ENCODE data around the gene THADA. TPM values are rescaled to one million over a fixed set of nuclear protein-coding genes. Genes with fewer than 3 reads are reported as not detected.

The THADA gene
- total RNA-seq, 1 donor from 2014 or later, result 11.0 TPM

DNA sequence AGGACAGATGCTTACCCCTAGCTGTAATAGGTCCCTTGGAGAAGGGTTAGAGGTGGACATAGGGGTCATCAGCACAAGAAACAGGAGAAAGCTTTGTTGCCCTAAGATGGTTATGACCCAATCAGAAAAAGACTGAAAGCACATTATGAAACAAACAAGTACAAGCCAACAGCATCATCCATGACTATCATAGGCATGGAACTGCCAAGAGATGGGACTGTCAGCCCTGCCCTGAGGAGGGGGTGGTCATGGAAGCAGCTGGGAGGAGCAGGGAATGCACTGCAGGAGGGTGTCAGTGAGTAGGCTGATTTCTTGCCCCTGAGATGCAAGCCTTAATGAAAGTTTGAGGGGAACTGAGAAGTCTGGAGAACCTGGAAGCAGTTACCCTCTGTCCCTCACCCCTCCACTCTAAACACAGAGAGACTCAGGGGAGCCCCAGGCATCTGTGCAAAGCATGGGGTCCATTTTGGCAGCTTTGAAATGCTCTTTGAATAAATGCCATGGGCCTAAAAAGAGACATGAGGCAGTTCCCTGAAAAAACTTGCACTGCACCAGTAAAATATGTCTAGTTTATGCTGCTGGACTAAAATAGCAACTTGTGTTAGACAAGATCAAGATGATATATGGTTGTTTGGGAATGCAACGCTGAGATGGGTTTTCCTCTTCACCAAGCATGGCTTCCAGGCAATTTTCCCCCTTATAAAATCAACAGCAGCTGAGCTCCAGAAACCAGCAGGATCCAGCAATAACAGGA lies 246.8 kb downstream of the THADA start:
- DNase-seq (ENCODE audit: low read depth), result no peak
- TF ChIP-seq, protein P1, sequence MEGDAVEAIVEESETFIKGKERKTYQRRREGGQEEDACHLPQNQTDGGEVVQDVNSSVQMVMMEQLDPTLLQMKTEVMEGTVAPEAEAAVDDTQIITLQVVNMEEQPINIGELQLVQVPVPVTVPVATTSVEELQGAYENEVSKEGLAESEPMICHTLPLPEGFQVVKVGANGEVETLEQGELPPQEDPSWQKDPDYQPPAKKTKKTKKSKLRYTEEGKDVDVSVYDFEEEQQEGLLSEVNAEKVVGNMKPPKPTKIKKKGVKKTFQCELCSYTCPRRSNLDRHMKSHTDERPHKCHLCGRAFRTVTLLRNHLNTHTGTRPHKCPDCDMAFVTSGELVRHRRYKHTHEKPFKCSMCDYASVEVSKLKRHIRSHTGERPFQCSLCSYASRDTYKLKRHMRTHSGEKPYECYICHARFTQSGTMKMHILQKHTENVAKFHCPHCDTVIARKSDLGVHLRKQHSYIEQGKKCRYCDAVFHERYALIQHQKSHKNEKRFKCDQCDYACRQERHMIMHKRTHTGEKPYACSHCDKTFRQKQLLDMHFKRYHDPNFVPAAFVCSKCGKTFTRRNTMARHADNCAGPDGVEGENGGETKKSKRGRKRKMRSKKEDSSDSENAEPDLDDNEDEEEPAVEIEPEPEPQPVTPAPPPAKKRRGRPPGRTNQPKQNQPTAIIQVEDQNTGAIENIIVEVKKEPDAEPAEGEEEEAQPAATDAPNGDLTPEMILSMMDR (conservative IDR thresholded peaks at IDR 0.05; ENCODE audit: low read depth, low read length), result no peak
- no peak overlapping the region for H3K4me3 ChIP-seq (ENCODE audit: low read depth, low read length)

DNA sequence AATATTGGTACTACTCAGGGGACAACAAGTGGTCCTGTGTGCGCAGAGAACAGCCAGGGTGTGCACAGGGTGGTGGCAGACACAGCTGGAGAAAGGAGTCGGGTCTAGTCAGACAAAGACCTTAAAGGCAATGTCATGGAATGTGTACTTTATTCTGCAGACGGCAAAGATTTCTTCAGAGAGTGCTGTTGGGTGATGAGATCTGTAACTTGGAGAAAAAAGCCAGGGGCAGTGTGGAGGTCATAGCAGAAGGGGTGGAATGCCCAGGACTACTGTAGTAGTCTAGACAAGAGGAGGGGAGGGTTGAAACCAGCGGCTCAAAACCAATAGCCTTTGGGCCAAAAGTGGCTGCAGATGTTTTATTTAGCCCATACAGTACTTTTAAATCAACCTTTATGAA lies 248.1 kb downstream of the THADA start:
- no peak for DNase-seq (ENCODE audit: low read depth)
- TF ChIP-seq, protein P1 (conservative IDR thresholded peaks at IDR 0.05; ENCODE audit: low read depth, low read length), result no peak
- no peak overlapping the region for H3K4me3 ChIP-seq (ENCODE audit: low read depth, low read length)

DNA sequence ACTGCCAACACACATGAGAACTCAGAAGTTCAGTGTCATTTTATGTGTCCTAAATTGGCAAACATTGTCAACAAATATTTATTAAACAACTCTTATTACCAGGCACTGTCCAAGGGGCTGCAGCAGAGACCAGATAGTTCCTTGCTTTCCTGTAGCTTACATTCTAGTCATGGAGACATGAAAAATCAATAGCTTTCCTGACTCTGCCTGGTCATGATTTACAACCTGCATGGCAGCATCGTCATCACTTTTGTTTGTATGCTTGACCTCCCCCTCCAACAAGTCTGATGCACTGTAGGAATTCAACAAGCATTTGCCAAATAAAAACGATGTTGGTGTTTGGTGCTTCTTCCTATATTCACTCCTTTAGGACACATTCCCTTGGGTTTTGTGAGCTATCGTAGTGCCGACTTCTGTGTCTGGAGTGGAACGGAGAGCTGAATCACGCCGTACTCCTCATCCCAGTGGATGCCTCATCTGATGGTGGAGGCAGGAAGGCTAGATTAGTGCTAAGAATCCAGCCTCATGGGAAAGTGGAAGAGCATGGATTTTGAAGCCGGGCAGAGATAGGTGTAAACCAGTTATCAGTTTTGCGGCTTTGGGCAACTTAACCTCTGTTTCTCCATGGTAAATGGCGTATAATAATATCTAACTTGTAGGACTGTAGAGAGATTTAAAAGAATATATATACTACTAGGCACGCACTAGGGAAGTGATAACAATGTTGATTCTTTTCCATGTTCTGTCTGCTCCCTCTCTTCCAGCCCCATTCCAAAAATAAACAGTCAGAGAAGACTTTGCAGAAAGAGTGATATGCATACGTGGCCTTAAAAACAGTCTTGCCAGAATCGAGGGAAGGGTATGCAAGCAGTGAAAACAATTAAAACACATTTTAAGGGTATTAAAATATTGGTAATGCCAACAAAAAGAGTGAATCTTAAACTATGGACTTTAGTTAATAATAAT lies 249.0 kb downstream of the THADA start:
- TF ChIP-seq, protein P1 (conservative IDR thresholded peaks at IDR 0.05; ENCODE audit: low read depth, low read length), result no peak
- H3K4me3 ChIP-seq (ENCODE audit: low read depth, low read length), result no peak overlapping the region
- DNase-seq (ENCODE audit: low read depth), result no peak

- no peak overlapping the region for H3K4me3 ChIP-seq (ENCODE audit: low read depth, low read length)
- TF ChIP-seq, protein P1 (conservative IDR thresholded peaks at IDR 0.05; ENCODE audit: low read depth, low read length), result no peak
- DNase-seq (ENCODE audit: low read depth), result no peak
Observed at GRCh38 chr2:43345872-43346271, 250.0 kb downstream of the THADA start.

GRCh38 chr2:43345391-43345813 lies 250.4 kb downstream of the THADA start:
- DNase-seq (ENCODE audit: low read depth), result no peak

GRCh38 chr2:43344868-43345373 lies 250.9 kb downstream of the THADA start:
- TF ChIP-seq, protein P1 (conservative IDR thresholded peaks at IDR 0.05; ENCODE audit: low read depth, low read length), result no peak
- no peak overlapping the region for H3K4me3 ChIP-seq (ENCODE audit: low read depth, low read length)
- no peak for DNase-seq (ENCODE audit: low read depth)

More at GRCh38 chr2:43345391-43345813, 250.4 kb downstream of the THADA start:
- no peak overlapping the region for H3K4me3 ChIP-seq (ENCODE audit: low read depth, low read length)
- TF ChIP-seq, protein P1 (conservative IDR thresholded peaks at IDR 0.05; ENCODE audit: low read depth, low read length), result no peak
